ENCODE measurements around the gene OR7G2.
A peak's percentile ranks its signal among the peaks of the same experiment; 100 is the strongest.

Gene OR7G2

DNA sequence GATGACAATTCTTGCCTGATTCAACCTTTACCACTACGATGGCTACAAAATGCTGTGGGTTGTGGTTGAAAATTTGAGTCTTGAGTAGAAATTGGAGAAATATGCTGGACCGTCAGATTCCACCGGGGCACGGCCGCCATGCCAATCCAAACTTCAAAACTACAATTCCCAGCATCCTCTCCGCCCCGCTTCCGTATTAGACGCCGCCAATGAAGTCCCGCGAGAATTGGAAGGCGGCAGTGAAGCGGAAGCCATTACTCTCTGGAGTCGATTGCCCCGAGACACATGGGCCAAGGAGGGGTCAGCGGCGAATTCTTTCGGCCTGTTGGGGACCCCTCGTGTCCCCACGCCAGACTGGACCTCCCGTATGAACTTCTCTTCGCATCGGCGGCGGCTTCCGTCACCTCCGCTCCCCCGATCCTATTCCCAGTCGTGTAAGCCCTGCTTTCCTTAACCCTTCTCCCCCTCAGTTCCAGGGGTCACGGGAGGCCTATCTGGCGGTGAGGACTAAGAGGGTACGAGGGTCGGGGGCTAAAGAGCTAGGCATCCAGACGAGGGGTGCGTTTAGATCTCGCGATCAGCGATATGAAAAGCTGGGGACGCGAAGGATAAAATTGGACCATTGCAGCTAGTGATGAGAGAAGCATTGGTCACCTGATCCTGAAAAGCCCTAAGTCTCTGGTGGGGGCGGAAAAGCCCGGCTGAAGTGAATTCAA, 33.0 kb upstream of the OR7G2 start, which contains the start of gene ZNF317:
ZNF317 (plus strand) TSS at position 239 of the 716 bp plus-strand sequence. CDS start 15,620 bp downstream, outside the sequence.
- H3K4me3 ChIP-seq, result peak within 1 kb of the TSS; percentile 89
- H3K27ac ChIP-seq, result no peak within 1 kb of the TSS; the same call in 1 of the 2 replicates
- H3K9ac ChIP-seq (ENCODE audit: insufficient read length), result peak within 1 kb of the TSS; percentile 94
- DNase-seq (ENCODE audit: low read depth, low spot score), result peak; percentile 51
- peaks cover 16% of the 10 kb centered on the region; the same call in 1 of the 2 replicates for H3K9me3 ChIP-seq (ENCODE audit: low read depth, low read length)
- peaks cover 33% of the 10 kb centered on the region for H3K36me3 ChIP-seq (ENCODE audit: insufficient read depth, low read length)
- no peak for TF ChIP-seq FOXP2 (optimal IDR thresholded peaks at IDR 0.05; ENCODE audit: control extremely low read depth, extremely low read length, insufficient read depth)
- TF ChIP-seq POLR2AphosphoS5 (IDR thresholded peaks at IDR 0.05; ENCODE audit: borderline replicate concordance, low read depth, low read length), result peak; percentile 94
- TF ChIP-seq EZH2 (IDR thresholded peaks at IDR 0.05), result no peak

DNA sequence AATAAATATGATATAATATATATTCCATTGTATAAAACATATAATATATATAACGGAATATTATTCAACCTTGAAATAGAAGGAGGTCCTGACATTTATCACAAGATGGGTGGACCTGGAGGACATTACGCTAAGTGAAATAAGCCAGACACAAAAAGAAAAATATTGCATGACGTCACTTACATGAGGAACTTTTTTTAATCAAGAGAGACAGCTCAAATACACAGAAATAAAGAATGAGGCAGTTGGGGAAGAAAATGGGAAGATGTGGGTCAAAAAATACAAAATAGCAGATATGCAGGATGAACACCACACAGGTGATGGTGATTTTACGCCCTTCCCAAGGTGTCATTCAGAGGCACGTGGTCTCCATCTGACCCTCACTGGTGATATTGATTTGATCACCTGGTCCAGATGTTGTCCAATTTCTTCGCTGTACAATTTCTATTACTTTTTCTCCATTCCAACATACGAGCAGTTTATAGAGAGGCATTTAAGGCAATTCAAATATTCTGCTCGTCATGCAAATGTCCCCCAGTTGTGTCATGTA, 32.4 kb upstream of the OR7G2 start:
- peak overlapping the region; percentile 89 for H3K4me3 ChIP-seq
- H3K27ac ChIP-seq, result no peak overlapping the region
- no peak for DNase-seq (ENCODE audit: low read depth, low spot score)

GRCh38 chr19:9132422-9132821, 25.1 kb upstream of the OR7G2 start:
- no peak overlapping the region for H3K4me3 ChIP-seq
- H3K27ac ChIP-seq, result no peak overlapping the region
- H3K9ac ChIP-seq (ENCODE audit: insufficient read length), result no peak overlapping the region
- no peak for DNase-seq (ENCODE audit: low read depth, low spot score)
- no peaks in the 10 kb centered on the region for H3K36me3 ChIP-seq (ENCODE audit: insufficient read depth, low read length)
- TF ChIP-seq FOXP2 (optimal IDR thresholded peaks at IDR 0.05; ENCODE audit: control extremely low read depth, extremely low read length, insufficient read depth), result no peak
- no peak for TF ChIP-seq EZH2 (IDR thresholded peaks at IDR 0.05)
- TF ChIP-seq POLR2AphosphoS5 (IDR thresholded peaks at IDR 0.05; ENCODE audit: borderline replicate concordance, low read depth, low read length), result no peak
- no peaks in the 10 kb centered on the region for H3K9me3 ChIP-seq (ENCODE audit: low read depth, low read length)

More for the DNA sequence above, 32.4 kb upstream of the OR7G2 start:
- Histone ChIP-seq H3K9ac (ENCODE audit: insufficient read length) (peak overlapping the region; percentile 94), H3K36me3 (ENCODE audit: insufficient read depth, low read length) (peaks cover 27% of the 10 kb centered on the region), H3K9me3 (ENCODE audit: low read depth, low read length) (peaks cover 13% of the 10 kb centered on the region; the same call in 1 of the 2 replicates)
- TF ChIP-seq EZH2 (IDR thresholded peaks at IDR 0.05) (no peak), POLR2AphosphoS5 (IDR thresholded peaks at IDR 0.05; ENCODE audit: borderline replicate concordance, low read depth, low read length) (no peak), FOXP2 (optimal IDR thresholded peaks at IDR 0.05; ENCODE audit: control extremely low read depth, extremely low read length, insufficient read depth) (no peak)

DNA sequence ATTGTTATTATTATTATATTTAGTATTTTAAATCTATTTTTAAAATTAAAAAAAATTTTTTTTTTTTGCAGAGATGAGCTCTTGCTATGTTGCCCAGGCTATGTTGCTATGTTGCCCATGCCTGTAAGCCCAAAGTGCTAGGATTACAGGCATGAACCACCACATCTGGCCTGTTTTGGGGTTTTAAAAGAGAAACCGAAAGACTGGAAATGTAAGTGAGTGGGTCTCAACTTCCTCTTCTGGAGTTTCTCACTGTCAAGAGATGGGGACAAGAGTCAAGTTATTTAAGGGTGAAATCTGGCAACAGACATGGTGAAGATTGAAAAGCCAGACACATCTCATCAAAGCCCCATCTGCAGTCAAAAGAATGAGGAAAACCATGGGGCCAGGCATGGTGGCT, 23.7 kb upstream of the OR7G2 start:
- Histone ChIP-seq H3K36me3 (ENCODE audit: insufficient read depth, low read length) (no peaks in the 10 kb centered on the region), H3K9me3 (ENCODE audit: low read depth, low read length) (no peaks in the 10 kb centered on the region), H3K9ac (ENCODE audit: insufficient read length) (no peak overlapping the region), H3K27ac (no peak overlapping the region), H3K4me3 (no peak overlapping the region)
- TF ChIP-seq EZH2 (IDR thresholded peaks at IDR 0.05) (no peak), POLR2AphosphoS5 (IDR thresholded peaks at IDR 0.05; ENCODE audit: borderline replicate concordance, low read depth, low read length) (no peak), FOXP2 (optimal IDR thresholded peaks at IDR 0.05; ENCODE audit: control extremely low read depth, extremely low read length, insufficient read depth) (no peak)
- DNase-seq (ENCODE audit: low read depth, low spot score), result no peak

DNA sequence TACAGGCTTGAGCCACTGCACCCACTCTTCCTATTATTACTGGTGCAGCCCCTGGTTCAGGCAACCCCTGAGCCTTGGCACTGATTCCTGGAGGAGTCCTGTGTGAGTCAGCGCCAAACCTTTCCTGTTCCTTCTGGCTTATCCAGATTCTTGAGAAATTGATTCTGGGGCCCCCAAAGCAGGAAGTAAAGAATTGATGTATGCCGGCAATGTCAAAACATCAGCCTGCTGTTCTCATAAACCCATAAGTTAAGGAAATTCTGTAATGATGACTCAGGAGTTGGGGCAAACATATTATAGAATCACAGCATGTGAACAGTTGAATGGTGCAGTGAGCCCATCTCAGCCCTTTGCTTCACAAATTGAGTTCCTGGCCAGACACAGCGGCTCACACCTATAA, 20.9 kb upstream of the OR7G2 start:
- Histone ChIP-seq H3K9me3 (ENCODE audit: low read depth, low read length) (no peaks in the 10 kb centered on the region), H3K9ac (ENCODE audit: insufficient read length) (no peak overlapping the region), H3K27ac (no peak overlapping the region), H3K4me3 (no peak overlapping the region), H3K36me3 (ENCODE audit: insufficient read depth, low read length) (no peaks in the 10 kb centered on the region)
- TF ChIP-seq POLR2AphosphoS5 (IDR thresholded peaks at IDR 0.05; ENCODE audit: borderline replicate concordance, low read depth, low read length), result no peak
- no peak for TF ChIP-seq FOXP2 (optimal IDR thresholded peaks at IDR 0.05; ENCODE audit: control extremely low read depth, extremely low read length, insufficient read depth)
- TF ChIP-seq EZH2 (IDR thresholded peaks at IDR 0.05), result no peak
- no peak for DNase-seq (ENCODE audit: low read depth, low spot score)

DNA sequence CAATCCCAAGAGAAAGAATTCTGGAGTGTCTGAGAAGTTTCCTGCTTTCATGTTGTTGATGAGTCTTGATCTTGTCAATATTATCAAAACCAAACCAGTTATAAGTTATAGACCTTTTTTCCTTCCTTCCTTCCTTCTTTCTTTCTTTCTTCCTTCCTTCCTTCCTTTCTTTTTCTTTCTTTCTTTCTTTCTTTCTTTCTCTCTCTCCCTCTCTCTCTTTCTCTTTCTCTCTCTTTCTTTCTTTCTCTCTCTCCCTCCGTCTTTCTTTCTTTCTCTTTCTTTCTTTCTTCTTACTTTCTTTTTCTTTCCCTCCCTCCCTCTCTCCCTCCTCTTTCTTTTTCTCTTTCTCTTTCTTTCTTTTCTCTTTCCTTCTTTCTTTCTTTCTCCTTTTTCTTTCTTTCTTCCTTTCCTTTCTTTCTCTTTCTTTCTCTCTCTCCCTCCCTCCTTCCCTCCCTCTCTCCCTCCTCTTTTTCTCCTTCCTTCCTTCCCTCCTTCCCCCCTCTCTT, 19.7 kb upstream of the OR7G2 start, which contains the start of gene OR7G3:
OR7G3 (minus strand) TSS at position 51 of the 506 bp plus-strand sequence; CDS start at position 51, 0 bp downstream.
- no peak for TF ChIP-seq FOXP2 (optimal IDR thresholded peaks at IDR 0.05; ENCODE audit: control extremely low read depth, extremely low read length, insufficient read depth)

GRCh38 chr19:9116547-9116946, 9.3 kb upstream of the OR7G2 start:
- Histone ChIP-seq H3K4me3 (no peak overlapping the region), H3K9me3 (ENCODE audit: low read depth, low read length) (no peaks in the 10 kb centered on the region), H3K9ac (ENCODE audit: insufficient read length) (no peak overlapping the region), H3K27ac (no peak overlapping the region), H3K36me3 (ENCODE audit: insufficient read depth, low read length) (no peaks in the 10 kb centered on the region)
- no peak for TF ChIP-seq FOXP2 (optimal IDR thresholded peaks at IDR 0.05; ENCODE audit: control extremely low read depth, extremely low read length, insufficient read depth)
- no peak for TF ChIP-seq POLR2AphosphoS5 (IDR thresholded peaks at IDR 0.05; ENCODE audit: borderline replicate concordance, low read depth, low read length)
- no peak for TF ChIP-seq EZH2 (IDR thresholded peaks at IDR 0.05)
- no peak for DNase-seq (ENCODE audit: low read depth, low spot score)

More for the DNA sequence above, 19.7 kb upstream of the OR7G2 start, which contains the start of gene OR7G3:
- Histone ChIP-seq H3K4me3 (no peak within 1 kb of the TSS), H3K36me3 (ENCODE audit: insufficient read depth, low read length) (no peaks in the 10 kb centered on the region), H3K27ac (no peak within 1 kb of the TSS), H3K9ac (ENCODE audit: insufficient read length) (no peak within 1 kb of the TSS), H3K9me3 (ENCODE audit: low read depth, low read length) (no peaks in the 10 kb centered on the region)
- DNase-seq (ENCODE audit: low read depth, low spot score), result no peak

GRCh38 chr19:9115307-9115813, 8.1 kb upstream of the OR7G2 start, which contains the start of gene OR7G1:
TSS of gene OR7G1 (minus strand) at chr19:9115763. CDS start at chr19:9115763, 0 bp downstream.
- H3K9me3 ChIP-seq (ENCODE audit: low read depth, low read length), result no peaks in the 10 kb centered on the region
- no peak for DNase-seq (ENCODE audit: low read depth, low spot score)
- H3K36me3 ChIP-seq (ENCODE audit: insufficient read depth, low read length), result no peaks in the 10 kb centered on the region
- H3K9ac ChIP-seq (ENCODE audit: insufficient read length), result no peak within 1 kb of the TSS
- H3K4me3 ChIP-seq, result no peak within 1 kb of the TSS
- TF ChIP-seq EZH2 (IDR thresholded peaks at IDR 0.05), result no peak
- TF ChIP-seq POLR2AphosphoS5 (IDR thresholded peaks at IDR 0.05; ENCODE audit: borderline replicate concordance, low read depth, low read length), result no peak
- no peak for TF ChIP-seq FOXP2 (optimal IDR thresholded peaks at IDR 0.05; ENCODE audit: control extremely low read depth, extremely low read length, insufficient read depth)
- no peak within 1 kb of the TSS for H3K27ac ChIP-seq
